Measurements from ENCODE around the gene ARFGEF3.
A peak's percentile ranks its signal among the peaks of the same experiment; 100 is the strongest.

Gene ARFGEF3

GRCh38 chr6:138215093-138215782 is 53.5 kb downstream of the ARFGEF3 start:
- TF ChIP-seq CTCF (conservative IDR thresholded peaks at IDR 0.05), result no peak
- no peak overlapping the region for H3K27ac ChIP-seq

- no peak for TF ChIP-seq CTCF (conservative IDR thresholded peaks at IDR 0.05)
- H3K27ac ChIP-seq, result peak within 1 kb of the TSS; percentile 34
Observed at GRCh38 chr6:138218449-138218848, 56.7 kb downstream of the ARFGEF3 start, which contains the start of gene PBOV1. Gene PBOV1 (minus strand): TSS chr6:138218491. CDS start chr6:138218395, 96 bp downstream.

GRCh38 chr6:138219398-138219797 is 57.7 kb downstream of the ARFGEF3 start:
- no peak for TF ChIP-seq CTCF (conservative IDR thresholded peaks at IDR 0.05)
- H3K27ac ChIP-seq, result peak overlapping the region; percentile 34

- TF ChIP-seq CTCF (conservative IDR thresholded peaks at IDR 0.05), result no peak
- H3K27ac ChIP-seq, result no peak overlapping the region
Observed at GRCh38 chr6:138219901-138220300, 58.2 kb downstream of the ARFGEF3 start.

- peak overlapping the region; percentile 98 for H3K27ac ChIP-seq
Observed at GRCh38 chr6:138222901-138223546, 61.3 kb downstream of the ARFGEF3 start.

GRCh38 chr6:138225953-138226352 is 64.2 kb downstream of the ARFGEF3 start:
- H3K27ac ChIP-seq, result peak overlapping the region; percentile 98
- no peak for TF ChIP-seq CTCF (conservative IDR thresholded peaks at IDR 0.05)

More at GRCh38 chr6:138222901-138223546, 61.3 kb downstream of the ARFGEF3 start:
- TF ChIP-seq CTCF (conservative IDR thresholded peaks at IDR 0.05), result no peak

- no peak for TF ChIP-seq CTCF (conservative IDR thresholded peaks at IDR 0.05)
- H3K27ac ChIP-seq, result peak overlapping the region; percentile 98
Observed at GRCh38 chr6:138226700-138227315, 65.1 kb downstream of the ARFGEF3 start.

Measured in VCaP (cell line).